T-cell (primary cell): ENCODE results near the gene PDIA4. TPM values are rescaled to one million over a fixed set of nuclear protein-coding genes. Genes with fewer than 3 reads are reported as not detected.
"Not testable (repeated sequence)": the region's sequence is repeated elsewhere in the genome, so short reads cannot be mapped to it uniquely, and the experiment has no call there.

ENCODE experiments used
- ATAC-seq, 4 experiments: fragments of 200-7000 bp in 3 of 4; fragments of 150-1000 bp in 1 of 4; cut with Tn5 transposase; replicated peaks in 1 of 4; 1 replicate in 3 of 4; 2 replicates in 1 of 4; pipeline ENCODE4 v1.10.0; 2021; ENCODE audit warnings: moderate library complexity in 3 of 4, mild to moderate bottlenecking in 2 of 4, moderate number of reproducible peaks in 1 of 4
- CTCF ChIA-PET, 2 donors: fragments of 300-600 bp; sonication (Branson Sonifier 250); formaldehyde crosslinking; loops; one replicate each; lab custom pipeline; 2022; ENCODE audit warnings: antibody characterized with exemption in 2 of 2; lab: Charles Lee
- POLR2A ChIA-PET, 2 donors: fragments of 300-600 bp; sonication (Branson Sonifier 250); formaldehyde crosslinking; loops; one replicate each; lab custom pipeline; 2022; ENCODE audit warnings: antibody characterized with exemption in 2 of 2; lab: Charles Lee
- DNase-seq, 35 experiments: peaks; one replicate each; pipeline versions ENCODE4 v3.0.0 to v3.0.0-alpha.2; 2013 to 2023
- H3K27ac ChIP-seq: one replicate; pipeline ENCODE4 v1.5.1; 2013; ENCODE audit warnings: low read length
- H3K27me3 ChIP-seq, 2 experiments: replicated peaks in 1 of 2; 1 replicate in 1 of 2; 2 replicates in 1 of 2; pipeline versions ENCODE4 v1.6.1 to v1.7.0; 2013; ENCODE audit warnings: low read length in 1 of 2, mixed read lengths in 1 of 2; ENCODE audit not compliant: control insufficient read depth in 2 of 2, insufficient read depth in 2 of 2; ENCODE audit errors: extremely low read depth in 1 of 2
- H3K36me3 ChIP-seq, 2 donors: 1 replicate in 1 of 2; 2 replicates in 1 of 2; pipeline versions ENCODE4 v1.6.1 to v1.7.0; 2013; ENCODE audit warnings: low read length in 1 of 2; ENCODE audit not compliant: control insufficient read depth in 2 of 2, insufficient read depth in 1 of 2; ENCODE audit errors: extremely low read depth in 1 of 2
- H3K4me1 ChIP-seq, 2 experiments: 1 replicate in 1 of 2; 2 replicates in 1 of 2; pipeline versions ENCODE4 v1.6.1 to v1.7.0; 2013; ENCODE audit warnings: low read length in 2 of 2, mixed read lengths in 1 of 2; ENCODE audit not compliant: insufficient read depth in 2 of 2, control insufficient read depth in 1 of 2; ENCODE audit errors: extremely low read depth in 1 of 2
- H3K4me3 ChIP-seq, 2 donors: 1 replicate in 1 of 2; 2 replicates in 1 of 2; pipeline versions ENCODE4 v1.5.1 to v1.7.0; 2013; ENCODE audit warnings: mild to moderate bottlenecking in 2 of 2, low read length in 1 of 2, moderate library complexity in 1 of 2; ENCODE audit not compliant: control insufficient read depth in 1 of 2; ENCODE audit errors: extremely low read depth in 1 of 2
- H3K9me3 ChIP-seq: 2 replicates; pipeline ENCODE4 v1.7.0; 2013
- H3K27ac Mint-ChIP-seq, 2 donors: one replicate each; pipeline ENCODE4 v1.8.0; 2020 to 2021; ENCODE audit warnings: mild to moderate bottlenecking in 2 of 2, mixed read lengths in 2 of 2
- H3K27me3 Mint-ChIP-seq, 2 donors: one replicate each; pipeline ENCODE4 v1.8.0; 2021 to 2022; ENCODE audit warnings: mixed read lengths in 2 of 2
- H3K36me3 Mint-ChIP-seq: one replicate; pipeline ENCODE4 v1.8.0; 2021; ENCODE audit warnings: mixed read lengths
- H3K4me1 Mint-ChIP-seq, 3 donors: one replicate each; pipeline ENCODE4 v1.8.0; 2020 to 2022; ENCODE audit warnings: mixed read lengths in 3 of 3, mild to moderate bottlenecking in 1 of 3
- H3K4me3 Mint-ChIP-seq, 3 donors: one replicate each; pipeline ENCODE4 v1.8.0; 2020 to 2022; ENCODE audit warnings: mild to moderate bottlenecking in 3 of 3, mixed read lengths in 3 of 3, moderate library complexity in 3 of 3
- H3K9me3 Mint-ChIP-seq, 3 donors: one replicate each; pipeline ENCODE4 v1.8.0; 2020 to 2022; ENCODE audit warnings: mixed read lengths in 3 of 3
- WGBS: methylation state at CpG from one replicate; pipeline ENCODE4 v1.1.5; 2013; ENCODE audit warnings: missing lambda C conversion rate; ENCODE audit not compliant: insufficient coverage; 5-methylcytosine and 5-hydroxymethylcytosine counted together
- total RNA-seq, 35 experiments: library from RNA in 6 of 35; stranded (reverse) in 6 of 35; fragments of 120-200 nt in 1 of 35; gene quantifications; one replicate each; pipeline versions ENCODE4 v1.2.1 to v1.2.4 and lab custom pipeline; 2013 to 2026

The PDIA4 gene
- total RNA-seq, 5 donors from 2014 or later (not counting 1 experiment from before 2014, with no cell fraction given), result 40.3 to 75.3 (median 68.4) TPM

DNA sequence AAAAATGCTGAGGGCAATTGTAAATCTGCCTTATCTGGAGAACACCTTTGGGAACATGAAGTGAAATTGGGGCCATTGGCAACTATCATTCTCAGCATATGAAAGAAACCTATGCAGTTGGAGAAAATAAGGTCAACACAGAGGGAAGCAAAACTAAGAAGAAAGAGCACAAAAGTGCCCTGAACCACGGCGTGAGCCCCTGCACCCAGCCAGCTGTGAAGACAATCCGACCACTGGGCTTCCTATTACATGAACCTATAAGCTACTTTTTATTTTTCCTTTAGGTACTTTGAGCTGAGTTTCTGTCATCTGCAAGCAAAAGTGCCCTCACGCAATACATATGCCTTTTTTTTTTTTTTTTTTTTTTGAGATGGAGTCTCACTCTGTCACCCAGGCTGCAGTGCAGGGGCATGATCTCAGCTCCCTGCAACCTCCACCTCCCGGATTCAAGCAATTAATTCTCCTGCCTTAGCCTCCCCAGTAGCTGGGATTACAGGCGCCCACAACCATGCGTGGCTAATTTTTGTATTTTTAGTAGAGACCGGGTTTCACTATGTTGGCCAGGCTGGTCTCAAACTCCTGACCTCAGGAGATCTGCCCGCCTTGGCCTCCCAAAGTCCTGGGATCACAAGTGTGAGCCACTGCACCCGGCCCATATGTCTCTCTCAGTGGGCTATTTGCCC lies 34.1 kb upstream of the PDIA4 start:
- 89% methylated on average over 5 of the region's 10 CpGs for WGBS
- H3K4me1 ChIP-seq, result peaks cover 2 to 14% of the 10 kb centered on the region in 2 experiments
- ChIA-PET CTCF (interaction anchor here in 1 of 2 donors (0.7 to 2.2 kb wide), 2 partner anchors 37 to 57 kb away, joined by 3 to 7 read pairs; no protein-coding TSS in a partner anchor), POLR2A (interaction anchor here in 1 of 2 donors (0.7 kb wide), 1 partner anchor 33 kb away, joined by 9 read pairs; no protein-coding TSS in a partner anchor)
- not testable (repeated sequence) for H3K27ac ChIP-seq, H3K4me1 Mint-ChIP-seq, DNase-seq, H3K4me3 ChIP-seq, H3K36me3 ChIP-seq, H3K9me3 Mint-ChIP-seq, ATAC-seq, H3K27ac Mint-ChIP-seq, H3K4me3 Mint-ChIP-seq, H3K27me3 ChIP-seq, H3K36me3 Mint-ChIP-seq, H3K27me3 Mint-ChIP-seq, H3K9me3 ChIP-seq

- no peak for DNase-seq
- no peak overlapping the region for H3K4me3 ChIP-seq
- 90% methylated on average over 1 of the region's 1 CpG for WGBS
- H3K27me3 ChIP-seq, result peaks cover 0 to 1% of the 10 kb centered on the region in 2 experiments
- no peaks in the 10 kb centered on the region for H3K36me3 Mint-ChIP-seq
- no peaks in the 10 kb centered on the region for H3K36me3 ChIP-seq
- H3K4me1 Mint-ChIP-seq, result peaks cover 1 to 5% (median 4%) of the 10 kb centered on the region in 3 donors
- no peaks in the 10 kb centered on the region for H3K27me3 Mint-ChIP-seq
- no peak overlapping the region for H3K27ac Mint-ChIP-seq
- no peaks in the 10 kb centered on the region for H3K9me3 ChIP-seq
- H3K27ac ChIP-seq, result no peak overlapping the region
- H3K4me3 Mint-ChIP-seq, result no peak overlapping the region
- no peaks in the 10 kb centered on the region for H3K9me3 Mint-ChIP-seq
- CTCF ChIA-PET, result interaction anchor here in 1 of 2 donors (0.7 to 1.0 kb wide), 3 partner anchors 13 to 88 kb away, joined by 3 to 6 read pairs (median 3); no protein-coding TSS in a partner anchor
- POLR2A ChIA-PET, result no interaction called here
- H3K4me1 ChIP-seq, result peaks cover 2 to 7% of the 10 kb centered on the region in 2 experiments
- ATAC-seq, result no peak
Measured at GRCh38 chr7:149060156-149060555, 31.9 kb upstream of the PDIA4 start.

DNA sequence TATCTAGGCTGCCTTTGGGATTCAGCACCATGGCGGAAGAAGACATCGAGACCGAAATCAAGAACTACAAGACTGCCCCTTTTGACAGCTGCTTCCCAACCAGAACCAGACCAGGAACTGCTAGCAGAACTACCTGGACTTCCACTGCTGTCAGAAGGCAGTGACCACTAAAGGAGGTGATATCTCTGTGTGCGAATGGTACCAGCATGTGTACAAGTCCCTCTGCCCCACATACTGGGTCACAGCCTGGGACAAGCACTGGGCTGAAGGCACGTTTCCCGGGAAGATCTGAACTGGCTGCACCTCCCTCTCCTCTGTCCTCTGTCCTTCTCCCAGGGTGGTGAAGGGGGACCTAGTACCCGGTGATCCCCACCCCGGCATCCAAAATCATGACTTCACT lies 25.6 kb upstream of the PDIA4 start:
- no peaks in the 10 kb centered on the region for H3K4me1 Mint-ChIP-seq
- ATAC-seq, result no peak
- peaks cover 0 to 4% of the 10 kb centered on the region in 2 experiments for H3K27me3 ChIP-seq
- H3K9me3 Mint-ChIP-seq, result no peaks in the 10 kb centered on the region
- DNase-seq, result no peak
- H3K27me3 Mint-ChIP-seq, result peaks cover 0 to 4% of the 10 kb centered on the region in 2 donors
- no peaks in the 10 kb centered on the region for H3K36me3 ChIP-seq
- H3K4me3 ChIP-seq, result no peak overlapping the region
- no peaks in the 10 kb centered on the region for H3K4me1 ChIP-seq
- CTCF ChIA-PET, result no interaction called here
- H3K4me3 Mint-ChIP-seq, result no peak overlapping the region
- POLR2A ChIA-PET, result no interaction called here
- H3K27ac Mint-ChIP-seq, result no peak overlapping the region
- H3K9me3 ChIP-seq, result no peaks in the 10 kb centered on the region
- WGBS, result 96% methylated on average over 6 of the region's 8 CpGs
- no peak overlapping the region for H3K27ac ChIP-seq
- H3K36me3 Mint-ChIP-seq, result no peaks in the 10 kb centered on the region

- WGBS, result no CpG with 5 or more reads among the region's 1 CpG
- no peaks in the 10 kb centered on the region for H3K9me3 ChIP-seq
- ATAC-seq (no peak), DNase-seq (no peak)
- no peaks in the 10 kb centered on the region for H3K4me1 Mint-ChIP-seq
- no peak overlapping the region for H3K4me3 Mint-ChIP-seq
- ChIA-PET CTCF (interaction anchor here in 1 of 2 donors (0.6 kb wide), 1 partner anchor 1905 kb away, joined by 4 read pairs; no protein-coding TSS in a partner anchor), POLR2A (no interaction called here)
- no peaks in the 10 kb centered on the region for H3K36me3 ChIP-seq
- H3K4me1 ChIP-seq, result no peaks in the 10 kb centered on the region
- H3K36me3 Mint-ChIP-seq, result no peaks in the 10 kb centered on the region
- no peaks in the 10 kb centered on the region for H3K9me3 Mint-ChIP-seq
- H3K4me3 ChIP-seq, result no peak overlapping the region
- H3K27ac Mint-ChIP-seq, result no peak overlapping the region
- H3K27me3 ChIP-seq, result peaks cover 0 to 4% of the 10 kb centered on the region in 2 experiments
- H3K27me3 Mint-ChIP-seq, result peaks cover 0 to 4% of the 10 kb centered on the region in 2 donors
- H3K27ac ChIP-seq, result no peak overlapping the region
Measured at GRCh38 chr7:149053384-149053783, 25.1 kb upstream of the PDIA4 start.

- H3K27ac Mint-ChIP-seq, result no peak overlapping the region
- CTCF ChIA-PET, result interaction anchor here in 1 of 2 donors (0.7 kb wide), 1 partner anchor 247 kb away, joined by 3 read pairs; no protein-coding TSS in a partner anchor
- POLR2A ChIA-PET, result no interaction called here
- no peak overlapping the region for H3K4me3 Mint-ChIP-seq
- Histone ChIP-seq H3K27me3 (peaks cover 0 to 4% of the 10 kb centered on the region in 2 experiments), H3K9me3 (no peaks in the 10 kb centered on the region), H3K4me1 (no peaks in the 10 kb centered on the region), H3K27ac (no peak overlapping the region), H3K4me3 (no peak overlapping the region), H3K36me3 (no peaks in the 10 kb centered on the region)
- DNase-seq, result no peak
- no peak for ATAC-seq
- no peaks in the 10 kb centered on the region for H3K36me3 Mint-ChIP-seq
- no peaks in the 10 kb centered on the region for H3K4me1 Mint-ChIP-seq
- H3K9me3 Mint-ChIP-seq, result no peaks in the 10 kb centered on the region
- WGBS, result 75% methylated on average over 1 of the region's 3 CpGs
- peaks cover 0 to 4% of the 10 kb centered on the region in 2 donors for H3K27me3 Mint-ChIP-seq
Measured at GRCh38 chr7:149050941-149051340, 22.6 kb upstream of the PDIA4 start.

- 100% methylated on average over 1 of the region's 3 CpGs for WGBS
- peaks cover 0 to 4% of the 10 kb centered on the region in 2 donors for H3K27me3 Mint-ChIP-seq
- DNase-seq, result no peak
- ChIA-PET CTCF (interaction anchor here (0.5 to 1.0 kb wide), 3 partner anchors 81 to 537 kb away, joined by 3 read pairs; no protein-coding TSS in a partner anchor), POLR2A (no interaction called here)
- H3K4me1 ChIP-seq, result no peaks in the 10 kb centered on the region
- peaks cover 0 to 4% of the 10 kb centered on the region in 2 experiments for H3K27me3 ChIP-seq
- H3K27ac ChIP-seq, result no peak overlapping the region
- no peaks in the 10 kb centered on the region for H3K36me3 ChIP-seq
- no peak for ATAC-seq
- no peaks in the 10 kb centered on the region for H3K9me3 Mint-ChIP-seq
- H3K36me3 Mint-ChIP-seq, result no peaks in the 10 kb centered on the region
- H3K4me3 ChIP-seq, result no peak overlapping the region
- no peak overlapping the region for H3K27ac Mint-ChIP-seq
- H3K4me1 Mint-ChIP-seq, result no peaks in the 10 kb centered on the region
- H3K9me3 ChIP-seq, result no peaks in the 10 kb centered on the region
- H3K4me3 Mint-ChIP-seq, result no peak overlapping the region
Measured at GRCh38 chr7:149048805-149049204, 20.5 kb upstream of the PDIA4 start.
